NT2/D1 (cell line): ENCODE measurements around the gene DYNC1H1.

Experiments
- DNase-seq: peaks from one replicate; pipeline ENCODE4 v3.0.0-alpha.2; 2011; ENCODE audit warnings: low read depth, low spot score
- H3K27me3 ChIP-seq: 2 replicates; pipeline ENCODE4 v1.6.0; 2011; ENCODE audit warnings: mild to moderate bottlenecking; ENCODE audit not compliant: insufficient read length, insufficient read depth
- H3K36me3 ChIP-seq: 2 replicates; pipeline ENCODE4 v1.6.1; 2011; ENCODE audit warnings: mild to moderate bottlenecking, low read length, mixed read lengths; ENCODE audit not compliant: insufficient read depth, insufficient read length
- H3K4me1 ChIP-seq: 2 replicates; pipeline ENCODE4 v1.5.1; 2011; ENCODE audit not compliant: insufficient read depth, insufficient read length
- H3K4me3 ChIP-seq: 2 replicates; pipeline ENCODE4 v1.5.1; 2011; ENCODE audit warnings: low read depth; ENCODE audit not compliant: insufficient read length
- H3K9ac ChIP-seq: 2 replicates; pipeline ENCODE4 v1.6.0; 2011; ENCODE audit warnings: low read depth; ENCODE audit not compliant: insufficient read length
- H3K9me3 ChIP-seq: 2 replicates; pipeline ENCODE4 v1.5.1; 2011; ENCODE audit warnings: mild to moderate bottlenecking, low read length; ENCODE audit not compliant: insufficient read depth
- SUZ12 ChIP-seq: IDR thresholded peaks from 2 replicates; pipeline ENCODE4 v1.6.1; 2011; ENCODE audit not compliant: insufficient read length, insufficient read depth; ENCODE audit errors: extremely low read depth
- YY1 ChIP-seq: IDR thresholded peaks from 2 replicates; pipeline ENCODE4 v1.6.1; 2011; ENCODE audit not compliant: insufficient read length, insufficient read depth
- ZNF274 ChIP-seq: IDR thresholded peaks from 2 replicates; pipeline ENCODE4 v1.6.1; 2011; ENCODE audit warnings: mild to moderate bottlenecking, low read depth, low read length

The DYNC1H1 gene

DNA sequence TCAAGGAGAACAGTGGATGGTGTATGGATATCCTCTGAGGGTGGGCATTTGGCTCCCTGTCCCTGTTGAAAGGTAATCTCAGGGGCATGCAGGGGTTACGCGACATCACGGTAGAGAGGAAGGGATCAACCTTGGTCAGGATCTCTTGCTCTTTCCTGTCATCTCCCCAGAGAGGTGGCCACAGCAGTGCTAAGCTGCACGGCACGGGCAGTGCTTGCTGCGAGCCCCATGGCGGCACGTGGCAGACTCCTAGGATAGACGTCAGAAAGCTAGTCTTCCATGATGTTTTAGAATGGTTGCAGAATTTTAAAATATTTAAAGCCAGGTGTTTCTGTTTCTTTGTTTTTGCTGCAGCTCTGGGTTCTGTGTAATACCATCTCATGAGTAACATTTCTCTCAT lies 41.0 kb downstream of the DYNC1H1 start:
- Histone ChIP-seq H3K36me3 (peaks cover 89% of the 10 kb centered on the region), H3K4me3 (no peak overlapping the region), H3K27me3 (no peaks in the 10 kb centered on the region), H3K9me3 (no peaks in the 10 kb centered on the region), H3K9ac (no peak overlapping the region), H3K4me1 (no peaks in the 10 kb centered on the region)
- TF ChIP-seq ZNF274 (no peak), YY1 (no peak), SUZ12 (no peak)
- no peak for DNase-seq

DNA sequence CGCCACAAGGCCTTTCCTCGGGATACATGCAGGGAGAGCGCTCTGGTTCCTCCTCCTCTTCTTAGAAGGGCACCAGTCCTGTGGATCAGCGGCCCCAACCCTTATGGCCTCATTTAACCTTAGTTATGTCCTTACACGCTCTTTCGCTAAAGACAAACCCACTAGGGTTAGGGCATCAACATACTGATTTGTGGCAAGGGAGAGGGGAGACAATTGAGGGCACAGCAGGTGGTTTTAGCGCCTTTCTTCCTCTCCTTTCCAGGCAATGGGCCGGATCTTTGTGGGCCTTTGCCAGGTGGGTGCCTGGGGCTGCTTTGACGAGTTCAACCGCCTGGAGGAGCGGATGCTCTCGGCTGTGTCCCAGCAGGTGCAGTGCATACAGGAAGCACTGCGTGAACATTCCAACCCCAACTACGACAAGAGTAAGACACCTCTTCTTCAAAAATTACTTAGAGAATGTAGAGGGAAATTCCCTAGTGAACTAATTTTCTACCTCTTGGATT lies 43.6 kb downstream of the DYNC1H1 start:
- Histone ChIP-seq H3K9me3 (no peaks in the 10 kb centered on the region), H3K4me3 (no peak overlapping the region), H3K27me3 (no peaks in the 10 kb centered on the region), H3K36me3 (peaks cover 93% of the 10 kb centered on the region), H3K9ac (no peak overlapping the region), H3K4me1 (no peaks in the 10 kb centered on the region)
- no peak for TF ChIP-seq YY1
- TF ChIP-seq ZNF274 = no peak
- no peak for TF ChIP-seq SUZ12
- no peak for DNase-seq

GRCh38 chr14:102008891-102009290 lies 44.5 kb downstream of the DYNC1H1 start:
- TF ChIP-seq YY1 (no peak), SUZ12 (no peak), ZNF274 (no peak)
- Histone ChIP-seq H3K27me3 (no peaks in the 10 kb centered on the region), H3K9ac (no peak overlapping the region), H3K4me3 (no peak overlapping the region), H3K9me3 (no peaks in the 10 kb centered on the region), H3K36me3 (peaks cover 93% of the 10 kb centered on the region), H3K4me1 (no peaks in the 10 kb centered on the region)
- no peak for DNase-seq

DNA sequence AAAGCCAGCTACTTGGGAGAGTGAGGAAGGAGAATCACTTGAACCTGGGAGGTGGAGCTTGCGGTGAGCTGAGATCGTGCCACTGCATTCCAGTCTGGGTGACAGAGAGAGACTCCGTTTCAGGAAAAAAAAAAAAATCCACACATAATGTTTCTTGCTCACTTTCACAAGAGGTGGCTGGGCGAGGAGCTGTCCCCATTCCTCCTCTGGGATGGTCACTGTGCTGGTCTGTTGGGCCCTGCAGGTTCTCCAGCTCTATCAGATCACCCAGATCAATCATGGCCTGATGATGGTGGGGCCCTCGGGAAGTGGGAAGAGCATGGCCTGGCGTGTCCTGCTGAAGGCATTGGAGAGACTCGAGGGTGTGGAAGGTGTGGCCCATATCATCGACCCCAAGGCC lies 47.3 kb downstream of the DYNC1H1 start:
- Histone ChIP-seq H3K9ac (no peak overlapping the region), H3K4me3 (no peak overlapping the region), H3K9me3 (no peaks in the 10 kb centered on the region), H3K4me1 (no peaks in the 10 kb centered on the region), H3K27me3 (no peaks in the 10 kb centered on the region), H3K36me3 (peaks cover 97% of the 10 kb centered on the region)
- DNase-seq = no peak
- TF ChIP-seq SUZ12 = no peak
- no peak for TF ChIP-seq ZNF274
- no peak for TF ChIP-seq YY1

GRCh38 chr14:102012336-102012735 lies 48.0 kb downstream of the DYNC1H1 start:
- no peak for DNase-seq
- H3K4me1 ChIP-seq = no peaks in the 10 kb centered on the region
- H3K4me3 ChIP-seq = no peak overlapping the region
- H3K36me3 ChIP-seq = peaks cover 98% of the 10 kb centered on the region
- no peaks in the 10 kb centered on the region for H3K9me3 ChIP-seq
- no peak overlapping the region for H3K9ac ChIP-seq
- H3K27me3 ChIP-seq = no peaks in the 10 kb centered on the region
- TF ChIP-seq ZNF274 (no peak), YY1 (no peak), SUZ12 (no peak)

DNA sequence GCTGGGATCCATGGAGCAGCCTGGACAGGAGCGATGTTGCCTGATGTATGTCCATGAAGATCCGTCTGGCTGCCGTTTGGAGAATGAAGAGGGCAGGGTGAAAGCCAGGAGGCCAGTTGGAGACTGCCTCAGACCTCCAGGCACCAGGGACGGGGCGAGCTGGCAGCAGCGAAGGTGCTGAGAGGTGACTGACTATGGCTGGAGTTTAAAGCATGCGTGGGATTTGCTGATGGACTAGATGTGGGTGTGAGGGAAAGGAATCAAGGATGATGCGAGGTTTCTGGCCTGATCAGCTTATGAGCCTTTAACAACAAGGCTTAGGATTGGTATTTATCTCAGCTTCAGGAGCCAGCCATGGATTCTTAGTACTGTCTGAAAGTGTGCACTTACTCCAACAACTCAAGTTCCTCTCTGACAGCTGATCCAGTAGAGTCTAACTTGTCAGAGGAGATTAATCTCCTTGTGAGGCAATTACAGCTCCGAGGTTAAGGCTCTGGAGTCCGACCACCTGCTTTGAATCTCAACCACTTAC lies 49.4 kb downstream of the DYNC1H1 start:
- TF ChIP-seq SUZ12 (no peak), ZNF274 (no peak), YY1 (no peak)
- no peak for DNase-seq
- Histone ChIP-seq H3K4me3 (no peak overlapping the region), H3K9ac (no peak overlapping the region), H3K36me3 (peaks cover 95% of the 10 kb centered on the region), H3K4me1 (no peaks in the 10 kb centered on the region), H3K27me3 (no peaks in the 10 kb centered on the region), H3K9me3 (no peaks in the 10 kb centered on the region)

DNA sequence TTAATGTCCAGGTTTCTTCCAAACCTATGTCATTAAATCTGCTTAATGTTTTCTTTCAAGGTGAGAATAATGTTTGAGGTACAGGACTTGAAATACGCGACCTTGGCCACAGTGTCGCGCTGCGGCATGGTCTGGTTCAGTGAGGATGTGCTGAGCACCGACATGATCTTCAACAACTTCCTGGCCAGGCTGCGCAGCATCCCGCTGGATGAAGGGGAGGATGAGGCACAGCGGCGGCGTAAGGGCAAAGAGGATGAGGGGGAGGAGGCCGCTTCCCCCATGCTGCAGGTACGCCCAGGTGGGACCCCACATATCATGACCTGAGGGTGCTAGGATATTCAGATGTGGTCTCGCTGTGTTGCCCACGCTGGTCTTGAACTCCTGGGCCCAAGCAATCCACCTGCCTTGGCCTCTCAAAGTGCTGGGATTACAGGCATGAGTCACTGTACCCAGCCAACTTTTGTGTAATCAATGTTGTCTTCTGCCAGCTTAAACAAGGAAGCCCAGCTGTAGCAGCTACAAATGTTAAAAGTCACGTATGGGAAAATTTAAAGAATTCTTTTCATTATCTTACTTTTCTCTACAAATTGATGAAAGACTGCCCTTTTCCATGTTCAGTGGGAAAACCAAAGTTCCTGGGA lies 50.8 kb downstream of the DYNC1H1 start:
- Histone ChIP-seq H3K9ac (no peak overlapping the region), H3K4me3 (no peak overlapping the region), H3K36me3 (peaks cover 95% of the 10 kb centered on the region), H3K9me3 (no peaks in the 10 kb centered on the region), H3K27me3 (no peaks in the 10 kb centered on the region), H3K4me1 (no peaks in the 10 kb centered on the region)
- TF ChIP-seq YY1 = no peak
- no peak for TF ChIP-seq ZNF274
- TF ChIP-seq SUZ12 = no peak
- DNase-seq = no peak
